ENCODE data around the gene AMPD3. TPM values are rescaled to one million over a fixed set of nuclear protein-coding genes. Genes with fewer than 3 reads are reported as not detected.
"Not testable (repeated sequence)": the region's sequence is repeated elsewhere in the genome, so short reads cannot be mapped to it uniquely, and the experiment has no call there.

Gene AMPD3
- total RNA-seq, 4 donors from 2014 or later: 104 to 185 (median 112) TPM

- no peak for TF ChIP-seq POLR2A (IDR thresholded peaks at IDR 0.05)
- no peak for TF ChIP-seq CTCF (IDR thresholded peaks at IDR 0.05 in 4 of 5, conservative IDR thresholded peaks at IDR 0.05 in 1 of 5)
- in situ Hi-C loops (cut with MboI; ENCODE audit: low sequenced_read_pairs in 4 of 4) (no loop called here), intact Hi-C loops (cut with DNase I; ENCODE audit: low total_unique reads) (no loop called here)
- H3K36me3 ChIP-seq: no peaks in the 10 kb centered on the region
- DNase-seq (no peak), ATAC-seq (no peak)
- no peaks in the 10 kb centered on the region for H3K27me3 ChIP-seq
- H3K27ac ChIP-seq: no peak overlapping the region
- H3K4me3 ChIP-seq: no peak overlapping the region
- no peaks in the 10 kb centered on the region for H3K4me1 ChIP-seq
- no peaks in the 10 kb centered on the region for H3K9me3 ChIP-seq
These were observed 22.6 kb upstream of the AMPD3 start for GRCh38 chr11:10432493-10432892.

GRCh38 chr11:10432971-10433370 is 22.1 kb upstream of the AMPD3 start:
- intact Hi-C loops (cut with DNase I; ENCODE audit: low total_unique reads): no loop called here

GRCh38 chr11:10436224-10436623 is 18.8 kb upstream of the AMPD3 start:
- no peak overlapping the region for H3K4me3 ChIP-seq
- no peaks in the 10 kb centered on the region for H3K9me3 ChIP-seq
- H3K4me1 ChIP-seq: no peaks in the 10 kb centered on the region
- H3K27ac ChIP-seq: no peak overlapping the region
- in situ Hi-C loops (cut with MboI; ENCODE audit: low sequenced_read_pairs in 4 of 4) (no loop called here), intact Hi-C loops (cut with DNase I; ENCODE audit: low total_unique reads) (no loop called here)
- ATAC-seq (no peak), DNase-seq (no peak)
- no peak for TF ChIP-seq POLR2A (IDR thresholded peaks at IDR 0.05)
- TF ChIP-seq CTCF (IDR thresholded peaks at IDR 0.05 in 4 of 5, conservative IDR thresholded peaks at IDR 0.05 in 1 of 5): no peak
- no peaks in the 10 kb centered on the region for H3K27me3 ChIP-seq
- no peaks in the 10 kb centered on the region for H3K36me3 ChIP-seq

More at GRCh38 chr11:10432971-10433370, 22.1 kb upstream of the AMPD3 start:
- no peak for DNase-seq
- ATAC-seq: no peak
- Histone ChIP-seq H3K27ac (no peak overlapping the region), H3K4me1 (no peaks in the 10 kb centered on the region), H3K36me3 (no peaks in the 10 kb centered on the region), H3K4me3 (no peak overlapping the region), H3K27me3 (no peaks in the 10 kb centered on the region), H3K9me3 (no peaks in the 10 kb centered on the region)
- in situ Hi-C loops (cut with MboI; ENCODE audit: low sequenced_read_pairs in 4 of 4): no loop called here
- TF ChIP-seq CTCF (IDR thresholded peaks at IDR 0.05 in 4 of 5, conservative IDR thresholded peaks at IDR 0.05 in 1 of 5) (no peak), POLR2A (IDR thresholded peaks at IDR 0.05) (no peak)

- ATAC-seq; in situ Hi-C loops (cut with MboI; ENCODE audit: low sequenced_read_pairs in 4 of 4); H3K27ac ChIP-seq: not testable (repeated sequence)
These were observed 18.4 kb upstream of the AMPD3 start for GRCh38 chr11:10436683-10437082.

GRCh38 chr11:10438458-10438857 is 16.6 kb upstream of the AMPD3 start:
- no peak overlapping the region for H3K4me3 ChIP-seq
- ATAC-seq (no peak), DNase-seq (no peak)
- no peaks in the 10 kb centered on the region for H3K27me3 ChIP-seq
- no peak overlapping the region for H3K27ac ChIP-seq
- no peaks in the 10 kb centered on the region for H3K36me3 ChIP-seq
- intact Hi-C loops (cut with DNase I; ENCODE audit: low total_unique reads) (no loop called here), in situ Hi-C loops (cut with MboI; ENCODE audit: low sequenced_read_pairs in 4 of 4) (no loop called here)
- H3K4me1 ChIP-seq: no peaks in the 10 kb centered on the region
- no peaks in the 10 kb centered on the region for H3K9me3 ChIP-seq
- TF ChIP-seq POLR2A (IDR thresholded peaks at IDR 0.05): no peak
- TF ChIP-seq CTCF (IDR thresholded peaks at IDR 0.05 in 4 of 5, conservative IDR thresholded peaks at IDR 0.05 in 1 of 5): no peak

More at GRCh38 chr11:10436683-10437082, 18.4 kb upstream of the AMPD3 start:
- DNase-seq; intact Hi-C loops (cut with DNase I; ENCODE audit: low total_unique reads); H3K27me3 ChIP-seq; H3K4me1 ChIP-seq; H3K4me3 ChIP-seq; H3K9me3 ChIP-seq; H3K36me3 ChIP-seq: not testable (repeated sequence)
